Ectodermal cell (in vitro differentiated cells): Measurements from ENCODE around the gene MPRIP.

ENCODE experiments used
- H3K27ac ChIP-seq: 2 replicates; pipeline ENCODE4 v1.7.0; 2013; ENCODE audit warnings: mild to moderate bottlenecking, low read depth, low read length; ENCODE audit not compliant: insufficient read depth, poor library complexity, severe bottlenecking
- H3K27me3 ChIP-seq: 2 replicates; pipeline ENCODE4 v1.7.0; 2013; ENCODE audit warnings: mild to moderate bottlenecking, low read length; ENCODE audit not compliant: insufficient read depth, control insufficient read depth, poor library complexity, severe bottlenecking
- H3K36me3 ChIP-seq: one replicate; pipeline ENCODE4 v1.7.0; 2013; ENCODE audit warnings: low read length; ENCODE audit not compliant: control insufficient read depth, insufficient read depth
- H3K4me1 ChIP-seq: one replicate; pipeline ENCODE4 v1.7.0; 2013; ENCODE audit warnings: low read length; ENCODE audit not compliant: control insufficient read depth, insufficient read depth
- H3K4me3 ChIP-seq: 2 replicates; pipeline ENCODE4 v1.7.0; 2013; ENCODE audit warnings: low read depth, low read length, control low read depth; ENCODE audit not compliant: insufficient read depth
- H3K9me3 ChIP-seq: 2 replicates; pipeline ENCODE4 v1.7.0; 2013; ENCODE audit warnings: mild to moderate bottlenecking, low read length, moderate library complexity; ENCODE audit not compliant: control insufficient read depth
- WGBS, 2 experiments: methylation state at CpG; one replicate each; pipeline ENCODE4 v1.1.7; 2013; ENCODE audit warnings: missing lambda C conversion rate in 2 of 2; 5-methylcytosine and 5-hydroxymethylcytosine counted together

The MPRIP gene

DNA sequence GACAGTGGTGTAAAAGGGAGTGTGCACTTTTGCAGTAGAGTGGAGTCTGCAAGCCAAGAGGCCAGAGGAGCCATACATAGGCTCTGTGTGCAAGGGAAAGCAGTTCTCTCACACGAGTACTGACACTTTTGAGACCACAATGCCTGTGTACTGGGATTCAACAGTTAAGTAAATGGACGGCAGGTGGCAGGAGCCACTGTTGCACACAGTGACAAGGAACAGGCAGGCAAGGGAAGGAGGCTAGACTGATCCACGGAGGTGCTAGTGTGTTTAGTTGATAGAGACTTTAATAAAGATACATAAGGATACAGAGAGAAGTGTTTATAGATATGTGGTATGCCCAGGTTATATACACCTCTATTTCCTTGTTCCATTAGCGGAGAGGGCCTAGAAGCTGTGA lies 67.0 kb downstream of the MPRIP start:
- H3K27me3 ChIP-seq: no peaks in the 10 kb centered on the region
- no peaks in the 10 kb centered on the region for H3K9me3 ChIP-seq
- no peak overlapping the region for H3K4me3 ChIP-seq
- WGBS, 2 experiments: 91 to 93% methylated on average over 4 of the region's 4 CpGs
- H3K4me1 ChIP-seq: peaks cover 16% of the 10 kb centered on the region
- H3K36me3 ChIP-seq: no peaks in the 10 kb centered on the region
- no peak overlapping the region for H3K27ac ChIP-seq

DNA sequence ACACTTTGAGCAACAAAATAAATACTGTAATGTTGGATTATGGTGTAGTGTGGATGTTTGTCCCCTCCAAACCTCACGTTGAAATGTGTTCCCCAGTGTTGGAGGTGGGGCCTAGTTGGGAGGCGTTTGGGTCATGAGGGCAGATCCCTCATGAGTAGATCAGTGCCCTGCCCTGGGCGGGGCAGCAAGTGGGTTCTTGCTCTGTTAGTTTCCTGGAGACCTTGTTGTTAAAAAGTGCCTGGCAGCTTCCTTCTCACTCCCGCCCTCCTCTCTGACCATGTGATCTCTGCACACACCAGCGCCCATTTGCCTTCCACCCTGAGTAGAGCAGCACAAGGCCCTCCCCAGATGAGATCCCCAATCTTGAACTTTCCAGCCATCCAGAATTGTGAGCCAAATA lies 67.7 kb downstream of the MPRIP start:
- WGBS, 2 experiments: 90% methylated on average over 5 of the region's 5 CpGs
- no peak overlapping the region for H3K27ac ChIP-seq
- H3K9me3 ChIP-seq: no peaks in the 10 kb centered on the region
- H3K4me3 ChIP-seq: no peak overlapping the region
- no peaks in the 10 kb centered on the region for H3K36me3 ChIP-seq
- H3K4me1 ChIP-seq: peaks cover 17% of the 10 kb centered on the region
- no peaks in the 10 kb centered on the region for H3K27me3 ChIP-seq

DNA sequence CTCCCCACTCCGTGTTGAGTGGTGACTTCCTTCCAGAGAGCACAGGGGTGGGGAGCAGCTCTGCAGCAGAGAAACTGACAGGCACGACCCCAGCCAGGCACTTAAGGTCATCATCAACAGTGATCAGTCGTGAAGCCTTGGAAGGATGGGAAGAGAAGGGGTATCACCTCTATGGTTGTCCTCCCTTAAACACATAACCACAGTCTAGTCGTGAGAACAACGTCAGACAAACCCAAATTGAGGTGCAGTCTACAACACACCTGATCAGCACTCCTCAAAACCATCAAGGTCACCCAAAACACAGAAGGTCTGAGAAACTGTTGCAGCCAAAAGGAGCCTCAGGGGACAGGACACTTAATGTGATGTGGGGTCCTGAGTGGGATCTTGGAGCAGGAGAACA lies 68.3 kb downstream of the MPRIP start:
- no peak overlapping the region for H3K4me3 ChIP-seq
- H3K4me1 ChIP-seq: peaks cover 19% of the 10 kb centered on the region
- no peak overlapping the region for H3K27ac ChIP-seq
- no peaks in the 10 kb centered on the region for H3K9me3 ChIP-seq
- no peaks in the 10 kb centered on the region for H3K27me3 ChIP-seq
- 89 to 95% methylated on average over 5 of the region's 5 CpGs for WGBS, 2 experiments
- H3K36me3 ChIP-seq: no peaks in the 10 kb centered on the region

DNA sequence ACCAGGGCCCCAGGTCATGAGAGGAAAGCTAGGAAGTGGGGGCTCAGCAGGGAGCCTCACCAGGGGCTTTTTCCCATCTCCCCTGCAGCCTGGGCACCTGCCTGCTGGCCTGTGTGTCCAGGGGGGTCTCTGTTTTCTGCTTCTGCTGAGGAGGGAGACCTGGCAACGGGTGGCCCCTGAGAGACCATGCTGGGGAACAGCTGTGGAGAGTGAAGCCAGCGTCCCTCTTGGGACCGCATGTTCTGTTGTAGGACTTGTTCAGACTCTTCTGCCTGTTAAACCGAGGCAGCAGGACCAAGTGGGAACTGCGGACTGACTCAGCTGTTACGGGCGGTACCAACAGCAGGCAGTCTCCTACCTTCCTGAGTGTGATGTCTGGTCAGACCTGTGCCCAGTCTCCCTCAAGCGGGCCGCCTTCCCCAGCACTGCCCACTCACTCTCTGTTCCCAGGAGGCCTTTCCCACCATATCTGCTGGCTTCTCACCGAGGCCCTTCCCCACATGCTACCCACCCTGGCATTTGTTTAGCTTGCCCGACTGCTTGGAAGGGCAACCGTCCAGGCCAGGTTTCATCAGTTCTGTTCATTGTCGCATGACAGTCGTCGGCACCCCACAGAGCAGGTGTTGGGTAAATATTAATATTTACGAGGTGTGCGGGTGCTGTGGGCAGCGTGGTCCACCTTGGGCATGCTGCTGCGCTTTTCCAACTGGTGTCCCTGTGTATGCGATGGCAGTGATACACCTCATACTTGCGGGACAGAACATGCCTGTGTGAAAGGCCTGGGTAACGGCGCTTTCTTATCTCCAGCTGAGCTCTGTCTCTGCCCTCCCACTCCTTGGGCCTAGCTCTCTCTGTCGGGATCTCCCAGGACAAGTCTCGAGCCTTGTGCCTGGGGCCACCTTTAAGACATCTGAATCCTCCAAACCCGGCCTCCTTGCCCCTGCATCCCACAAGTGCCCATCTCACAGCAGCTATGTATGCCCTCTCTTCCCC lies 69.4 kb downstream of the MPRIP start:
- Histone ChIP-seq H3K27ac (no peak overlapping the region), H3K9me3 (no peaks in the 10 kb centered on the region), H3K36me3 (no peaks in the 10 kb centered on the region), H3K27me3 (no peaks in the 10 kb centered on the region), H3K4me3 (no peak overlapping the region), H3K4me1 (peaks cover 19% of the 10 kb centered on the region)
- WGBS, 2 experiments: 92 to 93% methylated on average over 26 of the region's 26 CpGs

DNA sequence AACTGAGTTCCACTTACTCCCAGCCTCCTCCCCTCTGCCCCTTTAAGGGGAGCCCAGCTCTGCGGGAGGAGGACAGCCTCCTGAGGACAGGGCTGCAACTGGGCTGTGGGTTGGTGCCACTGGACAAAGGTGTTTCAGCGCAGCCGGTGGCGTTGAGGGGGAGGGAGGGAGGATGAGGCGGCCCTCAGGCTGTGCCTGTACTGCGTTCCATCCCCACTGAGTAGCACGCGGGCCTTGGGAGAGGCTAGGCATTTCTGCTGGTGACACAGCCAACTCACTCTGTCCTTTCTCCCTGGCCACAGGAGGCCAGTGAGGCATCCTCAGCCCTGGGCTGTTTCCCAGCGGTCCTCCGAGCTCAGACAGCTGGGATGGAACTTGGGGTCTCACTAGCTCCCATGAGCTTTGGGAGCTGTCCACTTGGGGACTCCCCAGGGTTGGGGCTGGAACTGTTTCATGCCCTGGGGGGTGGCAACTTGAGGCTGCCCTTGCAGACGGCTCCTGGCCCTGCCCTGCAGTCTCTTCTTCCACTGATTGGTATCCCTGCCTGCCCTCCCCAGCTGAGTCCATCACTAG lies 70.5 kb downstream of the MPRIP start:
- 84 to 87% methylated on average over 11 of the region's 11 CpGs for WGBS, 2 experiments

DNA sequence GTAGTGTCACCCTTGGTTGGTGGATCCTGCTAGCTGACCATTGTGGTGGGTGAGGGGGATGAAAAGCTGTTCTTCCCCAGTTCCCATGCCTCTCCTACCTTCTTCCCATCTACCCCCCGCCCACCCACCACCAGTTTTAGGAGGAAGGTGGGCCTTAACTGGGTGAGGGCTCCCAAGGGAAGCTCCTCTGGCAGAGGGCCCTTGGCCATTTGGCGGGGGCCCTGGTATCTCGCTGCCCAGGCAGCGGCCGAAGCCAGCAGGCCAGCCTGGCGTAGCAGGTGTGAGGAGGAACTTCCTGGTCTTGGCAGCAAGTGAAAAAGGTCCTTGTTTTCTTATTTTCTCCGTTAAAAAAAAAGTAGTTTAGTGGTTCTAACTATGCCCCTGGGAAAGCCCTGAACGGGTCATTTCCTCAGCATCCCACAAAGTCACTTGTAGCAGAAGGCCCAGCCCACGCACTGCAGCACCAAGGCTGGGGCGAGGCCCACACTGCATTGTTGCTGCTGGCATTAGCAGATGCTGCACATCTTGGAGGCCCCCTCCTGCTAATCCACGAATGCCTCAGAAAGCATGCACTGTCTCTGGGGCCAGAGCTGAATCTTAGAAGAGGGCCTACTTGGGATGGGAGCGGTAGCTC lies 72.5 kb downstream of the MPRIP start:
- H3K27ac ChIP-seq: no peak overlapping the region
- H3K4me3 ChIP-seq: no peak overlapping the region
- WGBS, 2 experiments: 91 to 92% methylated on average over 12 of the region's 12 CpGs
- H3K36me3 ChIP-seq: no peaks in the 10 kb centered on the region
- H3K27me3 ChIP-seq: no peaks in the 10 kb centered on the region
- no peaks in the 10 kb centered on the region for H3K9me3 ChIP-seq
- H3K4me1 ChIP-seq: peaks cover 10% of the 10 kb centered on the region

More for the DNA sequence above, 70.5 kb downstream of the MPRIP start:
- peaks cover 16% of the 10 kb centered on the region for H3K4me1 ChIP-seq
- H3K27ac ChIP-seq: no peak overlapping the region
- H3K36me3 ChIP-seq: no peaks in the 10 kb centered on the region
- no peak overlapping the region for H3K4me3 ChIP-seq
- H3K9me3 ChIP-seq: no peaks in the 10 kb centered on the region
- no peaks in the 10 kb centered on the region for H3K27me3 ChIP-seq

DNA sequence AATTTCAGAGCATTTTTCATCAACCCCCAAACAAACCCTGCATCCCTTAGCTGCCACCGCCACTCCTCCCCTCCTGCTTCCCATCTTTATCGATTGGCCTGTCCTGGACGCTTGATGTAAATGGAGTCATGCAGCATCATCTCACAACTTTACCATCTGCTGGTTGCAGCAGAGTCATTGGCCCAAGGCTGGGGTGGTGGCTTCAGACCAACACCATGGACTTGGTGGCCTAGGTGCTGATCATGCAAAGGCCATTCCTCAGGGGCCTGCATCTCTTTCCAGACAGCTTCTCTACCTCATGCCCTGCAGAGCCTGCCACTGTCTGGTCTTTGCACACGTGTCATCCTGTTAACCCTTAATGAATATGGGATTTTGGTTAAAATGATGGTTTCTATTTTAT lies 73.4 kb downstream of the MPRIP start:
- WGBS, 2 experiments: 98 to 100% methylated on average over 3 of the region's 4 CpGs

DNA sequence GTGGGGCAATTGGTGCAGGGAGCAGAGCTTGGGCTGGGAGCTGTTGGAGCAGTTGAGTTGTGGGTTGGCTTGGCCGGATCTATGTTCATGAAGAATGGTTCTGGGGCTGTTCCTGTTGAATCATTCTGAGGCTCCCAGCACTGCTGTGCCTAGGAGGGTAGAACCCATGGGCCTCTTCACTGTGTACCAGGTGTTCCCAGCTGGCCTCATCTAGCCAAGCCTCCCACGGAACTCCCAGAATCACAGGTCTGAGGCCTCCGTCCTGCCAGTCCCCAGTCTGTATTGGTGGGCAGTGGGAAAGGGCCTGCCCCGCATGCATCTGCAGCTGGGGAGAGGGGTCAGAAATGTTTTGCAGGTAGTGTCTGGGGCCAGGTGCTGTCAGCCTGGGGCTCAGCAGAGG lies 74.1 kb downstream of the MPRIP start:
- Histone ChIP-seq H3K9me3 (no peaks in the 10 kb centered on the region), H3K4me3 (no peak overlapping the region), H3K36me3 (no peaks in the 10 kb centered on the region), H3K27me3 (no peaks in the 10 kb centered on the region), H3K4me1 (peaks cover 13% of the 10 kb centered on the region), H3K27ac (no peak overlapping the region)
- WGBS, 2 experiments: 97 to 98% methylated on average over 4 of the region's 4 CpGs

More for the DNA sequence above, 73.4 kb downstream of the MPRIP start:
- H3K36me3 ChIP-seq: no peaks in the 10 kb centered on the region
- H3K4me3 ChIP-seq: no peak overlapping the region
- no peak overlapping the region for H3K27ac ChIP-seq
- no peaks in the 10 kb centered on the region for H3K27me3 ChIP-seq
- H3K4me1 ChIP-seq: peaks cover 13% of the 10 kb centered on the region
- H3K9me3 ChIP-seq: no peaks in the 10 kb centered on the region

DNA sequence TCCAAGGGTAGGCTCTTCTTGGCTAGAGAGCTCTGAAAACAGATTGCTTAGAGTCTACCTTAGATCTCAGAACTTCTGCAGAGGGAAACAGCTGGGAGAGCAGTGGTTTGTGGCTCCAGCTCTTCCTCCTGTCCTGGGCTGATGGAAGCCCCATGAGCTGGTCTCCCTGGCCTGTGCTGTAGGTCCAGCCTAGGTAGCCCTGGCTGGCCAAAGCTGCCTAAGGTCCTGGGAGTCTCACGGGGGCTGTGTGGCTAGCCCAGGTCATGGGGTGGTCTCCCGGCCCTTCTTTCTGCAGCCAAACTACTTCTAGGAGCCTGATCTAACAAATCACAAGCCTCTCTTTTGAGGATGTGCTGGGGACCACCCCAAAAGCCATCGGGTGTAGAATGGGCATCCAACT lies 75.7 kb downstream of the MPRIP start:
- H3K27ac ChIP-seq: no peak overlapping the region
- no peaks in the 10 kb centered on the region for H3K27me3 ChIP-seq
- no peak overlapping the region for H3K4me3 ChIP-seq
- H3K4me1 ChIP-seq: peaks cover 7% of the 10 kb centered on the region
- H3K9me3 ChIP-seq: no peaks in the 10 kb centered on the region
- 91 to 94% methylated on average over 3 of the region's 3 CpGs for WGBS, 2 experiments
- no peaks in the 10 kb centered on the region for H3K36me3 ChIP-seq

DNA sequence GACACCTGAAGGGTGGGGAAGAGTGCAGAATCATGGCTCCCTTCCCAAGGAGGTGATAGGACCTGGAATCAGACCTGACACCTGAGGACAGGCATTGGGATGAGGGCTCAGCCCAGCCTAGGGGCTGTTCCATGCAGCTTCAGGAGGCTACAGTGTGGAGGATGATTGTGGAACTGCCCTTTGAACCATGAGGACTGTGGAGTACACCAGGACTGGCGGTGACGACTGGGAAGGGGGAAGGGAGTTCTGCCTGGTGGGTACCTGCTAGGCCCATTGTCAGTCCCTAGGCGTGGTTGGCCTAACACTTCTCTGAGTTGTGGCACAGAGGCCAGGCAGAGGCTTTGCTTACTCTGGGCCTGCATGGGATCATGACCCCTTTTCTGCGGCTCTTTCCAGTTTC lies 76.1 kb downstream of the MPRIP start:
- no peak overlapping the region for H3K27ac ChIP-seq
- H3K9me3 ChIP-seq: no peaks in the 10 kb centered on the region
- no peak overlapping the region for H3K4me3 ChIP-seq
- H3K36me3 ChIP-seq: no peaks in the 10 kb centered on the region
- no peaks in the 10 kb centered on the region for H3K27me3 ChIP-seq
- H3K4me1 ChIP-seq: peaks cover 7% of the 10 kb centered on the region
- WGBS, 2 experiments: 95 to 96% methylated on average over 4 of the region's 4 CpGs
